NCI-H2107 treated with DMSO at 0.1 percent for 48 hours (cell line): ENCODE data around the gene BMPR1B.
"Not testable (repeated sequence)": the region's sequence is repeated elsewhere in the genome, so short reads cannot be mapped to it uniquely, and the experiment has no call there.

Source experiments
- DNase-seq: peaks from one replicate; lab custom pipeline; 2025; ENCODE audit not compliant: unreplicated experiment; lab: John Stamatoyannopoulos, UW

BMPR1B gene

GRCh38 chr4:94831607-94832006 is 73.9 kb downstream of the BMPR1B start:
- DNase-seq = no peak

GRCh38 chr4:94832329-94832728 is 74.6 kb downstream of the BMPR1B start:
- DNase-seq = not testable (repeated sequence)

- DNase-seq = no peak
Measured at GRCh38 chr4:94833394-94833793, 75.6 kb downstream of the BMPR1B start.

DNA sequence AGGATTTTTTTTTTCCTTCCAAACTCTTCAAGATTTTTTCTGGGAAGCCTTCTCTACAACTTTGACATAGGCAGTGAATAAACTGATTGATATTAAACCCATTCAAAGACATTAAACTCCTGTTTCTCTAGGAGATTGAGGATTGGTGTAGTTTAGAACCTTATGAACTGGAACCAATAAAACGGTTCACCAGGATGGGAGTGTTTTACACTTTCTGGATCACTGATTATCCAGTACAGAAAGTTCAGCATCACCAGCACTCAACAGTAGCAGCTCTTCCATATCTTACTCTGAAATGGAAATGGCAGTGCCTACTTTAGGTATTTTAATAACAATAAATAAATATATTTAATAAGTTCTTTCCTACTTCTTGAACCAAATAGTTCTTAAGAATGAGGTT is 76.7 kb downstream of the BMPR1B start:
- no peak for DNase-seq

- not testable (repeated sequence) for DNase-seq
Measured at GRCh38 chr4:94841166-94841863, 83.6 kb downstream of the BMPR1B start.

GRCh38 chr4:94841864-94842221 is 84.1 kb downstream of the BMPR1B start:
- no peak for DNase-seq

- DNase-seq = peak; percentile 1
Measured at GRCh38 chr4:94843216-94843615, 85.5 kb downstream of the BMPR1B start.

DNA sequence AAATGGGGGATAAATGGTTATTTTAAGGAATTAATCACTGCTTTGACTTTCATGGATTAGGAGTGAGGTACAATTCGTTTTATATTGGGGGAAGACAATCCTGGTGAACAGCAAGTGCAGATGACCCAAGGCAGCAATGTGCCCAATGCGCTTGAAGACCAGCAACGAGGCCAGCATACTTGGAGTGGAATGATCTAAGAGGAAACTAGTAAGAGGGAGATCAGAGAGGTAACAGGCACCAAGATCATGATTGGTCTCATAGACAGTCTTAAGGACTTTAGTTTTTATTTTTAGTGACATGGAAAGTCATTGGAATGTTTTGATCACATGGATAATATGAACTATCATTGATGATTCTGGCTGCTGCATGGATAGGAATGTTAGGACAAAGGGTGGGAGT is 90.6 kb downstream of the BMPR1B start:
- DNase-seq = no peak

GRCh38 chr4:94849901-94850300 is 92.1 kb downstream of the BMPR1B start:
- no peak for DNase-seq

DNA sequence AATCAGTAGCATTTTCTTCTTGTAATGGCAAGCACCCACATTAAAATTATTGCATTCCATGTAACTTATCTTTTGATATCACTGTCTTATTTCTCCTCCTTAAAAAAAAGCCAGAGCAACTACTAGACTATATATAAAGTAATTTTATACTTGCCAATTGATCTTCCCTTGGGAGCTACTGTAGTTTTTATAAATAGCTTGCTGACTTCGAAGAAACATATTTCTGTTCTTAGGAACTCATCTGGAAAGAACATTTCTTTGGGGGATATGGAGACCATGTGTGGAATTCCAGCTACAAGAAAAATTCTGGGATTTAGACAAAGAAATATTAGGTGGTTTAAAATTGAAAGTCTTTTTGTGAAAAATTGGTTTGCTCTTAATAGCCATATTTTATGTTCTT is 94.9 kb downstream of the BMPR1B start:
- no peak for DNase-seq

DNA sequence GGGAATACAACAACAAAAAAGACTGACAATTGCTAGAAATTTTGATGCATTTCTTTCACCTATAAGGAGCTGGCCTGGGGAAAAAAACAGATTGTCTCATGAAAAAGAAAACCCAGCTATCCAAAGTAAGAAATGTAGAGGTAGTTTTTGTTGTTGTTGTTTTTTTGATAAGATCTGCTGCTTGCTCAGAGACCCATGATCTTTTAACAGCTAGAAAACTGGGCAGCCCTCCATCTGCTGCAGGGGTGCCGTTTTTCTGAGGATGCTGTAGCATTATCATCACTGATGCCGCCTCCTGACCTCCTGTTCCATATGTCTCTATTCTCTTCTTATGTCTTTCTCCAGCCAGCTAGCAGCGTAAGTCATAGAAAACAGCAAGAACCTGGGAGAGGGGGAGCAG is 98.3 kb downstream of the BMPR1B start:
- DNase-seq = no peak

DNA sequence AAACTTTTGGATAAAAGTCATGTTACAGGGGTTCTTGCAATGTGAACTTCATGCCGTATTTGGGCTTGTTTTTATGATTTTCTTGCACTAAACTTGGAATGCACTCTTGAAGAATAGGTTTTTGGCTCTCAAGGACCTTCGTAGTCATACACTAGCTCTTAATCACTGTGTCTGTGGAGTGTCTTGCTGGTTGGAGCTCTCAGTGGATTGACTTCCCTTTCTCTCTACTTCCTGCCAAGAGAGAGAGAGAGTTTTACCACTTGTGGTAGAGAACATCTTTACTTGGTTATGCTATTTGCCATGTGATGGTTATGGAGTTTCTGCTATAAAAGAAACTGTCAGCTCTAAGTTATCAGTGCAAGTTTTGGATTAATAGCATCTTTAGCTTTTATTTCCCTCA is 112.4 kb downstream of the BMPR1B start:
- no peak for DNase-seq

- no peak for DNase-seq
Measured at GRCh38 chr4:94871644-94872305, 114.0 kb downstream of the BMPR1B start.

GRCh38 chr4:94877973-94878372 is 120.2 kb downstream of the BMPR1B start:
- no peak for DNase-seq

GRCh38 chr4:94880956-94881355 is 123.2 kb downstream of the BMPR1B start:
- DNase-seq = no peak

DNA sequence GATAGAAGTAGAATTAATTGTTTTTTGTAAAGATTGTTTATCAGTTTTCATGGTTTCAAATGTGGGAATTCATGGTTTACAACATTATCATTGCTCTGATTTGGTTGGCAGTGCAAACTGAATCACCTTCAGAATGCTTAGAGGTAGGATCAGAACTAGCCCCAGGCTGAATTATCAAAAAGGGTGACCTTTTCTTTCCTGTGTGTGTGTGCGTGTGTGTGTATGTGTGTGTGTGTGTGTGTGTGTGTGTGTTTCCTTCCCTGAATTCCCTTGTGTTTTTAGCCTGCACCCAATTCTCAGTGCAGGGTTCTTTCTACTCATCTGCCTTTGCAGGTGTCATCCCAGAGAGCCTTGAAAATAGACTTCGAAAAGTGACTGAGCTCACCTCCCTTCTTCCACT is 125.0 kb downstream of the BMPR1B start:
- no peak for DNase-seq

- no peak for DNase-seq
Measured at GRCh38 chr4:94887027-94887426, 129.3 kb downstream of the BMPR1B start.

DNA sequence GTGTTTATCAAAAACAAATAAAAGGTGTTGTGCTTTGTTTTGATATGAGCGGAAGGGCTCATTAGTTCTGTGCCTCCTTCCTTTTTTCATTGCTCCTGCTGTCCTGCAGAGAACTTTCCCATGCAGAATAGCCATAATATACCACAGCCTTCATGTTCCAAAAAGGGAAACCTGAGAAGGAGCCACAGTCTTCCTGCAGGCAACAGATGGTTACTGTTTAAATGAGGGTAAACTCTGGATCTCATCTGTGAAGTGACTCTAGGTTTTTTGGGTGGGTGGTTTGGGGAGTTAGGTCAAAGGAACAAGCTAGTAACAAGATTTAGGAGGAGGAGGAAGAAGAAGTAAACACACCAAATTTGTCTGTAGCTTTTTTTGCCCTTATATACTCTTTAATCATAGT is 131.8 kb downstream of the BMPR1B start:
- DNase-seq = no peak

- no peak for DNase-seq
Measured at GRCh38 chr4:94889946-94890345, 132.2 kb downstream of the BMPR1B start.

DNA sequence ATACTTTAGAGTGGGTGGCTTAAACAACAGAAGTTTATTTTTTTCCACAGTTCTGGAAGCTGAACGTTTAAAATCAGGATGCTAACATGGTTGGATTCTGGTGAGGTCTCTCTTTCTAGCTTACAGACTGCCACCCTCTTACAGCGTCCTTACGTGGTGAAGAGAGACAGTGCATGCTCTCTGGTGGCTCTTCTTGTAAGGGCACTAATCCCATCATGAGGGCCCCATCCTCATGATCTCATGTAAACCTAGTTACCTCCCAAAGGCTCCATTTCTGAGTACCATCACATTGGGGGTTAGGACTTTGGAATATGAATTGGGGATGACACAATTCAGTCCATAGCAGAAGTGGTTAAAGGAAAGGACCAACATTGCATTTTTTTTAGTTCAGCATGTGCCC is 132.8 kb downstream of the BMPR1B start:
- no peak for DNase-seq

- DNase-seq = no peak
Measured at GRCh38 chr4:94892051-94892450, 134.3 kb downstream of the BMPR1B start.

DNA sequence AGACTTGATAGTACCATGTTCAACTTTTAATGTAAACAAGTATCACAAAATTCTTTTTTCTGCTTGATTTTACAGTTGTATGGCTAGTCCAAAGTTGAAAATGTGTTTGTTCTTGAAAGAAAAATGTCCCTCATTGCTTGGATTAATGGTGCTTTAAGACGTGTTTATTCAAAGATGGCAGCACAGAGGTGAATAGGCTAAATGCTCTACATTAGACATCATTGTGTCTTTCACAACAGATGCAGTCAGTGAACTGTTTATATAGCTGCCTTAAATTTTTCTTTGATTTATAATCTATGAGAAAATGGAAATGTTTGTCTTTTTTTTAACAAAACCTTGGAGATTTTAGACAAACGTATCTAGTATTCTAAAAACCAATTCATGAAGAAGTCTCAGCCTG is 137.3 kb downstream of the BMPR1B start:
- DNase-seq = no peak

DNA sequence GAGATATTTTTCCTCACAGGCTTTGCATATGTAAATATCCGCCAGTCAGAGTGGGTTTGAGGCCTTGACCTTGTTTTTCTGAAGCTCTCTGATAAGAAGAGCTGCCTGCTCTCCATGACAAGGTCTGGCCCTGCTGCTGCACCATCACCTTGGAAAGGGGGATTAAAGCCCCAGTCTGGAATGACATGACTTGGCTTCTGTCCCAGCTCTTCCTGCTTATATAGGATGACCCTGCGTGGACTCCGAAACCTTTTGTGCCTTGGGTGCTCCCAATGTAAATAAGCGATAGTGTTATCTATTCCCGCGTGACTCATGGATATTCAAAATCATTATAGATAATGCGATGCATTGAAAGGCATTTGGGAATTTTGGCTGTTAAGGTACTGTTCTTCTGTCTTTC is 139.3 kb downstream of the BMPR1B start:
- DNase-seq = no peak
